GM13976 (cell line): ENCODE data around the gene MATK.

Experiments
- DNase-seq: peaks from one replicate; pipeline ENCODE4 v3.0.0; 2012; ENCODE audit warnings: low spot score
- in situ Hi-C: fragments of 300-500 bp; cut with MboI; formaldehyde crosslinking; loops from one replicate; pipeline ENCODE4 v1.12.0; 2022; ENCODE audit warnings: low sequenced_read_pairs, mixed read lengths, inconsistent platforms; ENCODE audit not compliant: unreplicated experiment
- TF ChIP-seq, protein P1 (sequence below): IDR thresholded peaks from 2 replicates; pipeline ENCODE4 v1.5.1; 2012; ENCODE audit warnings: borderline replicate concordance, mild to moderate bottlenecking; ENCODE audit not compliant: insufficient read depth; ENCODE audit errors: extremely low read depth, missing control alignments, control extremely low read depth

The MATK gene

DNA sequence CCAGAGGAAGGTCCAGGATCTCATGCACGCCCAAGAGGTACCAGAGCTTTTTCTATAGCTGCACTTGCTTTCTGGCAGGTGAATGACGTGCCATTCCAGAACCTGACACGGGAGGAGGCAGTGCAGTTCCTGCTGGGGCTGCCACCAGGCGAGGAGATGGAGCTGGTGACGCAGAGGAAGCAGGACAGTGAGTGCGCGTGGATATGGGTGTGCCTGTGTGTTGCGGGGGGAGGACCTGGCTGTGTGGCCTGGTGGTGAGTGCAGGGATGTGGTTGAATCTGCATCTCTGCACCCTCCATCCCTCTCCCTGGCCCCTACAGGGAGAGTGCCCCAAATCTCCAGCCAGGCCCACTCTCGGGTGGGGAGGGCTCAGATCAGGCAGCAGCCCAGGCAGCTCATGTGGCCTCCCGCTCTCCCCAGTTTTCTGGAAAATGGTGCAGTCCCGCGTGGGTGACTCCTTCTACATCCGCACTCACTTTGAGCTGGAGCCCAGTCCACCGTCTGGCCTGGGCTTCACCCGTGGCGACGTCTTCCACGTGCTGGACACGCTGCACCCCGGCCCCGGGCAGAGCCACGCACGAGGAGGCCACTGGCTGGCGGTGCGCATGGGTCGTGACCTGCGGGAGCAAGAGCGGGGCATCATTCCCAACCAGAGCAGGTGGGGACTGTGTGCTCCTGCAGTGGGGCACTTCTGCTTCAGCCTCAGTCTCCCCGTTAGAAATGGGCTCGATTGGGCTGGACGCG, 47.5 kb downstream of the MATK start:
- DNase-seq, result no peak
- in situ Hi-C loops, result no loop called here
- TF ChIP-seq, protein P1, sequence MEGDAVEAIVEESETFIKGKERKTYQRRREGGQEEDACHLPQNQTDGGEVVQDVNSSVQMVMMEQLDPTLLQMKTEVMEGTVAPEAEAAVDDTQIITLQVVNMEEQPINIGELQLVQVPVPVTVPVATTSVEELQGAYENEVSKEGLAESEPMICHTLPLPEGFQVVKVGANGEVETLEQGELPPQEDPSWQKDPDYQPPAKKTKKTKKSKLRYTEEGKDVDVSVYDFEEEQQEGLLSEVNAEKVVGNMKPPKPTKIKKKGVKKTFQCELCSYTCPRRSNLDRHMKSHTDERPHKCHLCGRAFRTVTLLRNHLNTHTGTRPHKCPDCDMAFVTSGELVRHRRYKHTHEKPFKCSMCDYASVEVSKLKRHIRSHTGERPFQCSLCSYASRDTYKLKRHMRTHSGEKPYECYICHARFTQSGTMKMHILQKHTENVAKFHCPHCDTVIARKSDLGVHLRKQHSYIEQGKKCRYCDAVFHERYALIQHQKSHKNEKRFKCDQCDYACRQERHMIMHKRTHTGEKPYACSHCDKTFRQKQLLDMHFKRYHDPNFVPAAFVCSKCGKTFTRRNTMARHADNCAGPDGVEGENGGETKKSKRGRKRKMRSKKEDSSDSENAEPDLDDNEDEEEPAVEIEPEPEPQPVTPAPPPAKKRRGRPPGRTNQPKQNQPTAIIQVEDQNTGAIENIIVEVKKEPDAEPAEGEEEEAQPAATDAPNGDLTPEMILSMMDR, result no peak

DNA sequence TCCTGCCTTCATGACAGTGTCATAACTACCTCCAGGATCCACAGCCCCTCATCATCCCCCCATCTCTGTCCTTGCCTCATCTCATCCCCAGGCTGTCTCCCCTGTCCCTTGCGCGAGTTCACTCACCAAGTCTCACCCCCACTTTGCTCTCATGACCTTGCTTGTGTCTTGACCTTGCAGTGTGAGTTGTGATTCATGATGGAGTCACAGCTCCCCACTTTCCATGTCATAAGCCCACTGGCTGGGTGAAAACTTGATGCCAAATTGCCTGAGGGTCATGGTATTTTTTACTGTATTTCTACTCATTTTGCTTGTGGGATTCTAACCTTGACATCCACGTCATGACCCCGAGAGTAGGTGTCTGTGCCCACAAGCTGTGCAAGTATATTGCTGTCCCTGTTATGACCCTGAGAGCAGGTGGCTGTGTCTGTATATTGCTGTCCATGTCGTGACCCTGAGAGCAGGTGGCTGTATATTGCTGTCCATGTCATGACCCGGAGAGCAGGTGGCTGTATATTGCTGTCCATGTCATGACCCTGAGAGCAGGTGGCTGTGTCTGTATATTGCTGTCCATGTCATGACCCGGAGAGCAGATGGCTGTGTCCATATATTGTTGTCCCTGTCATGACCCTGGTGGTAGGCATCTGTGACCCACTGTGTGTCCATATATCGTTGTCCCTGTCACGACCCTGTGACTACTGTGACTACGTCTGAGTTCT, 48.5 kb downstream of the MATK start:
- in situ Hi-C loops, result no loop called here
- no peak for DNase-seq
- TF ChIP-seq, protein P1, result no peak

DNA sequence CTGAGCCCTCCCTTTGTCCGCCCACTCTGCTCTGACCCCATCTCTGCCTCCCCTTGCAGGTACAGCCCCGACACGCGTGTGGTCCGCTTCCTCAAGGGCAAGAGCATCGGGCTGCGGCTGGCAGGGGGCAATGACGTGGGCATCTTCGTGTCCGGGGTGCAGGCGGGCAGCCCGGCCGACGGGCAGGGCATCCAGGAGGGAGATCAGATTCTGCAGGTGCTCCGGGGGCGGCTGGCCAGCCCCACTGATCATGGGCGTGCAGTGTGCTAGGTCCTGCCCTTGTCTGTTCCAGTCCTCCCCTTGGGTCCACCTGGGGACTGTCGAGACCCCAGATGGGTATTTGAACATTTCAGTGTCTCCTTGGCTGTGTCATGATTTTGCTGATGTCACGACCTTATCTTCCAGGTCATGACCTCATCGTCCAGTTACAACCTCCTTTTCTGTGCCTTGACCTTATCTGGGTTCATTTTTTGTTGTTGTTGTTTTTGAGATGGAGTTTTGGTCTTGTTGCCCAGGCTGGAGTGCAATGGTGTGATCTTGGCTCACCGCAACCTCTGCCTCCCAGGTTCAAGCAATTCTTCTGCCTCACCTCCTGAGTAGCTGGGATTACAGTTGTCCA, 50.0 kb downstream of the MATK start:
- TF ChIP-seq, protein P1, result no peak
- no peak for DNase-seq
- in situ Hi-C loops, result no loop called here

DNA sequence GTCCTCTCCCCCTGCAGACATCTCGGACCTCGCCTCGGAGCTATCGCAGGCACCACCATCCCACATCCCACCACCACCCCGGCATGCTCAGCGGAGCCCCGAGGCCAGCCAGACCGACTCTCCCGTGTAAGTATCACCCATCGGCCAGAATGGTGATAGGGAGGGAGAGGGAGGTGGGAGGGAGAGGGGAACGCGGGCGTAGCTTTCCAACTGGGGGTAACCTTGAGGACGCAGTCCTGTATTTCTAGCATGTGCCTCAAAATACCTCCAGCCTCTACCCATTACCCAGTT, 51.9 kb downstream of the MATK start:
- no peak for DNase-seq
- TF ChIP-seq, protein P1, result no peak
- in situ Hi-C loops, result no loop called here

DNA sequence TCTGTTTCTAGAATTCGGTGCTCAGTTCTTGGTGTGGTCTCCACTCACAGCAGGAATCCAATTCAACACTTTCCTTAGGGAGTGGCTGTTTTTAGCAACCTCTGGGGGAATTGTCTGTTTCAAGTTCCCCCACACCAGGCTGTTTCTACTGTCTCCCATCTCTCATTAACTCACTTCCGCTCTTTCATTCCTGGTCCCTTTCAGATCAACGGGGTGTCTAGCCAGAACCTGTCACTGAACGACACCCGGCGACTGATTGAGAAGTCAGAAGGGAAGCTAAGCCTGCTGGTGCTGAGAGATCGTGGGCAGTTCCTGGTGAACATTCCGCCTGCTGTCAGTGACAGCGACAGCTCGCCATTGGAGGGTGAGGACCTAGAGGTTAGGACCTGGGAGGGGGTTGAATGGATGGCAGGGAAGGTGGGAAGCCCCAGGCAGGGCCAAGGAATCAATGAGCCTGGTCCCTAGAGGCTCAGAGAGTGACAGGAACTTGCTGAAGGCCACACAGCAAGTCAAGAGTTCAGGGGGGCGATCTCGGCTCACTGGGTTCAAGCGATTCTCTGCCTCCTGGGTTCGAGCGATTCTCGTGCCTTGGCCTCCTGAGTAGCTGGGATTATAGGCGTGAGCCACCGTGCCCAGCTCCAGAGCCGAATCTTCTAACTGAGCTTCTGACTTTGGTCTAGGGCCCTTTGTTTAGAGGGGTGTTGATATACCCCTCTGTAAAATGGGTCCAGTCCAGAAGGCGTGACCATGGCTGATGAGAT, 52.5 kb downstream of the MATK start:
- TF ChIP-seq, protein P1, result no peak
- in situ Hi-C loops, result no loop called here
- no peak for DNase-seq

DNA sequence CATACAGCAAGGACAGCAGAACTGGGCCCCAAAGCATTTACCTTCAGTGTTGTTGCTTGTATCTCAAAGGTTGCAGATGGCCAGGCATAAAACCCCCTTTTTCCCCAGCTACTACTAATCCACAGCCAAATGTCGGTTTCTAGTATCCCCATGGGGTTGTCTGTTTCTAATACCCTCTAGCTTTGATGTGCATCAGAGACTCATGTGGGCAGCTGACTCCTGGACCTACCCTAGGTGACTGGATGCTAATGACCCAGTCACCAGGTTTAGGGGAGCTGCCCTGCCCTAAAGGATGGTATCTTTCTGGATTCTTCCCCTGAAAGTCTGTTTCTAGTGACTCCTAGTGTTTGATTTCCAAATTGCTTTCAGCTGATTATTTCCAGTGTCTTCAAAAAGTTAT, 54.1 kb downstream of the MATK start:
- no peak for DNase-seq
- in situ Hi-C loops, result no loop called here
- TF ChIP-seq, protein P1, result no peak
